ENCODE measurements around the gene LTB4R.

LTB4R gene

GRCh38 chr14:24269910-24270536 lies 41.3 kb upstream of the LTB4R start:
- TF ChIP-seq Cebpa-rat (IDR thresholded peaks at IDR 0.05): no peak

GRCh38 chr14:24270537-24271133 lies 40.7 kb upstream of the LTB4R start:
- Histone ChIP-seq H3K36me3 (peaks cover 34% of the 10 kb centered on the region), H3K4me3 (peak overlapping the region; percentile 75), H4K20me1 (no peaks in the 10 kb centered on the region), H3K4me2 (peak overlapping the region; percentile 89), H3K27ac (peak overlapping the region; percentile 96), H3K4me1 (peaks cover 23% of the 10 kb centered on the region), H3K9ac (peak overlapping the region; percentile 92), H3K27me3 (no peaks in the 10 kb centered on the region), H3K9me3 (no peaks in the 10 kb centered on the region)
- TF ChIP-seq Cebpa-rat (IDR thresholded peaks at IDR 0.05): no peak

More at GRCh38 chr14:24269910-24270536, 41.3 kb upstream of the LTB4R start:
- H3K36me3 ChIP-seq: peaks cover 40% of the 10 kb centered on the region
- peaks cover 23% of the 10 kb centered on the region for H3K4me1 ChIP-seq
- no peak overlapping the region for H3K27ac ChIP-seq
- no peaks in the 10 kb centered on the region for H3K27me3 ChIP-seq
- H3K9me3 ChIP-seq: no peaks in the 10 kb centered on the region
- H3K9ac ChIP-seq: no peak overlapping the region
- no peak overlapping the region for H3K4me2 ChIP-seq
- H4K20me1 ChIP-seq: no peaks in the 10 kb centered on the region
- H3K4me3 ChIP-seq: no peak overlapping the region

GRCh38 chr14:24271134-24271833 lies 40.0 kb upstream of the LTB4R start, which contains the start of gene RABGGTA:
RABGGTA (minus strand) TSS chr14:24271597; CDS start chr14:24271115, 482 bp downstream.
- peak within 1 kb of the TSS; percentile 75 for H3K4me3 ChIP-seq
- TF ChIP-seq Cebpa-rat (IDR thresholded peaks at IDR 0.05): no peak
- peak within 1 kb of the TSS; percentile 96 for H3K27ac ChIP-seq
- peaks cover 23% of the 10 kb centered on the region for H3K4me1 ChIP-seq
- H3K27me3 ChIP-seq: no peaks in the 10 kb centered on the region
- H3K36me3 ChIP-seq: peaks cover 27% of the 10 kb centered on the region
- H3K4me2 ChIP-seq: peak within 1 kb of the TSS; percentile 89
- H4K20me1 ChIP-seq: no peaks in the 10 kb centered on the region
- no peaks in the 10 kb centered on the region for H3K9me3 ChIP-seq
- peak within 1 kb of the TSS; percentile 92 for H3K9ac ChIP-seq

GRCh38 chr14:24271834-24272263 lies 39.5 kb upstream of the LTB4R start:
- Histone ChIP-seq H3K27me3 (no peaks in the 10 kb centered on the region), H4K20me1 (no peaks in the 10 kb centered on the region), H3K9me3 (no peaks in the 10 kb centered on the region), H3K27ac (peak overlapping the region; percentile 96), H3K4me1 (peaks cover 18% of the 10 kb centered on the region), H3K4me2 (peak overlapping the region; percentile 89), H3K4me3 (peak overlapping the region; percentile 75), H3K9ac (peak overlapping the region; percentile 92), H3K36me3 (peaks cover 21% of the 10 kb centered on the region)
- TF ChIP-seq Cebpa-rat (IDR thresholded peaks at IDR 0.05): no peak

GRCh38 chr14:24272467-24272866 lies 38.8 kb upstream of the LTB4R start:
- no peak for TF ChIP-seq Cebpa-rat (IDR thresholded peaks at IDR 0.05)
- Histone ChIP-seq H3K9me3 (no peaks in the 10 kb centered on the region), H3K4me1 (peaks cover 18% of the 10 kb centered on the region), H3K27me3 (no peaks in the 10 kb centered on the region), H4K20me1 (no peaks in the 10 kb centered on the region), H3K4me2 (peak overlapping the region; percentile 89), H3K36me3 (peaks cover 15% of the 10 kb centered on the region), H3K27ac (no peak overlapping the region), H3K9ac (no peak overlapping the region), H3K4me3 (no peak overlapping the region)

GRCh38 chr14:24273422-24273998 lies 37.8 kb upstream of the LTB4R start:
- H3K4me1 ChIP-seq: peaks cover 28% of the 10 kb centered on the region
- H3K27me3 ChIP-seq: no peaks in the 10 kb centered on the region
- no peak overlapping the region for H3K4me3 ChIP-seq
- H3K9ac ChIP-seq: no peak overlapping the region
- H3K9me3 ChIP-seq: no peaks in the 10 kb centered on the region
- no peak overlapping the region for H3K4me2 ChIP-seq
- no peak overlapping the region for H3K27ac ChIP-seq
- peaks cover 11% of the 10 kb centered on the region for H3K36me3 ChIP-seq
- no peaks in the 10 kb centered on the region for H4K20me1 ChIP-seq
- no peak for TF ChIP-seq Cebpa-rat (IDR thresholded peaks at IDR 0.05)

- peaks cover 10% of the 10 kb centered on the region for H3K36me3 ChIP-seq
- no peaks in the 10 kb centered on the region for H3K27me3 ChIP-seq
- H4K20me1 ChIP-seq: no peaks in the 10 kb centered on the region
- TF ChIP-seq Cebpa-rat (IDR thresholded peaks at IDR 0.05): no peak
- no peak overlapping the region for H3K9ac ChIP-seq
- H3K27ac ChIP-seq: no peak overlapping the region
- no peak overlapping the region for H3K4me2 ChIP-seq
- H3K4me1 ChIP-seq: peaks cover 34% of the 10 kb centered on the region
- H3K4me3 ChIP-seq: no peak overlapping the region
- H3K9me3 ChIP-seq: no peaks in the 10 kb centered on the region
Observed at GRCh38 chr14:24274101-24274543, 37.2 kb upstream of the LTB4R start.

GRCh38 chr14:24277071-24277470 lies 34.2 kb upstream of the LTB4R start:
- no peaks in the 10 kb centered on the region for H3K36me3 ChIP-seq
- no peaks in the 10 kb centered on the region for H4K20me1 ChIP-seq
- TF ChIP-seq Cebpa-rat (IDR thresholded peaks at IDR 0.05): no peak
- no peaks in the 10 kb centered on the region for H3K27me3 ChIP-seq
- peaks cover 36% of the 10 kb centered on the region for H3K4me1 ChIP-seq
- no peak overlapping the region for H3K4me3 ChIP-seq
- H3K4me2 ChIP-seq: no peak overlapping the region
- H3K27ac ChIP-seq: no peak overlapping the region
- no peaks in the 10 kb centered on the region for H3K9me3 ChIP-seq
- H3K9ac ChIP-seq: no peak overlapping the region

- no peaks in the 10 kb centered on the region for H3K27me3 ChIP-seq
- no peak overlapping the region for H3K9ac ChIP-seq
- H4K20me1 ChIP-seq: no peaks in the 10 kb centered on the region
- peak overlapping the region; percentile 38; the same call in 1 of the 2 replicates for H3K27ac ChIP-seq
- H3K4me3 ChIP-seq: no peak overlapping the region
- H3K9me3 ChIP-seq: no peaks in the 10 kb centered on the region
- H3K4me2 ChIP-seq: peak overlapping the region; percentile 42
- peaks cover 30% of the 10 kb centered on the region for H3K4me1 ChIP-seq
- no peaks in the 10 kb centered on the region for H3K36me3 ChIP-seq
- TF ChIP-seq Cebpa-rat (IDR thresholded peaks at IDR 0.05): no peak
Observed at GRCh38 chr14:24277606-24278321, 33.5 kb upstream of the LTB4R start.
